IMR-90 (cell line): ENCODE data around the gene SH3BP2. TPM values are rescaled to one million over a fixed set of nuclear protein-coding genes. Genes with fewer than 3 reads are reported as not detected.

Experiments used
- ATAC-seq: fragments of 200-7000 bp; cut with Tn5 transposase; 2 replicates; pipeline ENCODE4 v1.9.1; 2020; ENCODE audit warnings: low read depth, mild to moderate bottlenecking, moderate library complexity
- BruUV-seq: library from RNA; stranded (reverse); fragments of 400-500 nt; replicated peaks from 2 replicates; lab custom pipeline; 2021; lab: Mats Ljungman, UMichigan
- CTCF ChIA-PET: fragments of 300-600 bp; formaldehyde crosslinking; extraction: SDS; loops from one replicate; lab custom pipeline; 2021; ENCODE audit warnings: antibody characterized with exemption; lab: Yijun Ruan, JAX
- POLR2A ChIA-PET: fragments of 300-600 bp; sonication (Branson Sonifier 250); formaldehyde crosslinking; loops from one replicate; lab custom pipeline; 2022; ENCODE audit warnings: antibody characterized with exemption; ENCODE audit not compliant: unreplicated experiment; lab: Charles Lee
- DNase-seq: peaks from one replicate; pipeline ENCODE4 v3.0.0; 2013
- H2AFZ ChIP-seq: replicated peaks from 2 replicates; pipeline ENCODE3; 2013; ENCODE audit warnings: low read length, mild to moderate bottlenecking; ENCODE audit not compliant: poor library complexity
- H2AK5ac ChIP-seq: 2 replicates; pipeline ENCODE4 v1.6.1; 2013; ENCODE audit warnings: low read depth, low read length, inconsistent platforms
- H2AK9ac ChIP-seq: replicated peaks from 2 replicates; pipeline ENCODE3; 2013; ENCODE audit warnings: mild to moderate bottlenecking, low read depth, low read length, moderate library complexity; ENCODE audit not compliant: poor library complexity
- H2BK120ac ChIP-seq: 2 replicates; pipeline ENCODE4 v1.6.1; 2013; ENCODE audit warnings: low read depth, low read length, inconsistent platforms
- H2BK15ac ChIP-seq: 3 replicates; pipeline ENCODE4 v1.6.1; 2013; ENCODE audit warnings: low read depth, low read length, inconsistent platforms
- H2BK20ac ChIP-seq: 2 replicates; pipeline ENCODE4 v1.6.1; 2013; ENCODE audit warnings: low read depth, mild to moderate bottlenecking, inconsistent platforms, low read length, moderate library complexity
- H2BK5ac ChIP-seq: 2 replicates; pipeline ENCODE4 v1.6.1; 2013; ENCODE audit warnings: mild to moderate bottlenecking, low read depth, low read length, inconsistent platforms; ENCODE audit not compliant: poor library complexity, severe bottlenecking
- H3K14ac ChIP-seq: replicated peaks from 2 replicates; pipeline ENCODE4 v1.6.1; 2013; ENCODE audit warnings: low read depth, low read length, inconsistent platforms
- H3K18ac ChIP-seq: 2 replicates; pipeline ENCODE4 v1.6.1; 2013; ENCODE audit warnings: low read depth, low read length, control low read depth
- H3K23ac ChIP-seq: 2 replicates; pipeline ENCODE4 v1.6.1; 2013; ENCODE audit warnings: low read depth, low read length, inconsistent platforms
- H3K27ac ChIP-seq: 2 replicates; pipeline ENCODE4 v1.5.1; 2013; ENCODE audit warnings: mild to moderate bottlenecking, control low read depth, low read length; ENCODE audit not compliant: insufficient read depth
- H3K27me3 ChIP-seq: 2 replicates; pipeline ENCODE4 v1.6.1; 2013; ENCODE audit warnings: low read length; ENCODE audit not compliant: control insufficient read depth, insufficient read depth
- H3K36me3 ChIP-seq: 2 replicates; pipeline ENCODE4 v1.6.1; 2013; ENCODE audit warnings: low read length, mixed read lengths; ENCODE audit not compliant: control insufficient read depth, insufficient read depth
- H3K4ac ChIP-seq: 2 replicates; pipeline ENCODE4 v1.6.1; 2013; ENCODE audit warnings: low read depth, low read length, inconsistent platforms
- H3K4me1 ChIP-seq: 2 replicates; pipeline ENCODE4 v1.6.1; 2013; ENCODE audit warnings: low read length, mixed read lengths; ENCODE audit not compliant: control insufficient read depth, insufficient read depth
- H3K4me2 ChIP-seq: 2 replicates; pipeline ENCODE4 v1.6.1; 2013; ENCODE audit warnings: low read depth, mild to moderate bottlenecking, control low read depth, low read length, moderate library complexity
- H3K4me3 ChIP-seq: 2 replicates; pipeline ENCODE4 v1.5.1; 2013; ENCODE audit warnings: low read depth, mild to moderate bottlenecking, control low read depth, low read length, moderate library complexity; ENCODE audit not compliant: insufficient read depth
- H3K56ac ChIP-seq: 2 replicates; pipeline ENCODE4 v1.6.1; 2013; ENCODE audit warnings: low read length, inconsistent platforms; ENCODE audit not compliant: insufficient read depth; ENCODE audit errors: extremely low read depth
- H3K79me1 ChIP-seq, 2 experiments: 2 replicates each; pipeline ENCODE4 v1.6.1; 2013; ENCODE audit warnings: low read length in 2 of 2, inconsistent platforms in 1 of 2, low read depth in 1 of 2
- H3K9ac ChIP-seq: 2 replicates; pipeline ENCODE4 v1.6.1; 2013; ENCODE audit warnings: low read depth, low read length, control low read depth
- H3K9me1 ChIP-seq: 2 replicates; pipeline ENCODE4 v1.6.1; 2013; ENCODE audit warnings: low read length, inconsistent platforms; ENCODE audit not compliant: insufficient read depth
- H3K9me3 ChIP-seq: 2 replicates; pipeline ENCODE4 v1.6.1; 2013; ENCODE audit warnings: low read length; ENCODE audit not compliant: control insufficient read depth, insufficient read depth
- H4K20me1 ChIP-seq: 2 replicates; pipeline ENCODE4 v1.6.1; 2013; ENCODE audit warnings: low read length, inconsistent platforms; ENCODE audit not compliant: insufficient read depth
- H4K5ac ChIP-seq: 2 replicates; pipeline ENCODE4 v1.6.1; 2013; ENCODE audit warnings: mild to moderate bottlenecking, low read depth, low read length, control low read depth
- H4K8ac ChIP-seq, 2 experiments: 2 replicates each; pipeline ENCODE4 v1.6.1; 2013; ENCODE audit warnings: low read depth in 2 of 2, low read length in 2 of 2, control low read depth in 1 of 2, inconsistent platforms in 1 of 2
- H4K91ac ChIP-seq: 2 replicates; pipeline ENCODE4 v1.6.1; 2013; ENCODE audit warnings: low read depth, low read length, inconsistent platforms; ENCODE audit not compliant: insufficient read depth
- BHLHE40 ChIP-seq: fragments of 150-350 bp; IDR thresholded peaks from 2 replicates; pipeline ENCODE4 v1.6.1; 2016; ENCODE audit warnings: mild to moderate bottlenecking, low read depth, low read length
- CEBPB ChIP-seq: IDR thresholded peaks from 2 replicates; pipeline ENCODE4 v1.6.1; 2012; ENCODE audit warnings: low read depth, low read length, improper control_type of control experiment
- MAFK ChIP-seq: IDR thresholded peaks from 2 replicates; pipeline ENCODE4 v1.6.1; 2012; ENCODE audit warnings: low read depth, low read length, improper control_type of control experiment
- NFE2L2 ChIP-seq: fragments of 150-350 bp; IDR thresholded peaks from 2 replicates; pipeline ENCODE4 v1.6.1; 2016; ENCODE audit warnings: low read depth, mild to moderate bottlenecking, low read length
- POLR2A ChIP-seq: IDR thresholded peaks from 2 replicates; pipeline ENCODE4 v1.6.1; 2012; ENCODE audit warnings: mild to moderate bottlenecking, low read depth, low read length
- RAD21 ChIP-seq: IDR thresholded peaks from 2 replicates; pipeline ENCODE4 v1.6.1; 2012; ENCODE audit warnings: low read length, improper control_type of control experiment
- RFX5 ChIP-seq: IDR thresholded peaks from 2 replicates; pipeline ENCODE4 v1.8.0; 2012; ENCODE audit warnings: low read depth, mild to moderate bottlenecking, low read length, moderate library complexity
- SMC3 ChIP-seq: fragments of 150-350 bp; IDR thresholded peaks from 2 replicates; pipeline ENCODE4 v1.6.1; 2016; ENCODE audit warnings: low read depth, mild to moderate bottlenecking, antibody characterized with exemption, low read length, moderate library complexity
- WGBS, 2 experiments: methylation state at CpG; one replicate each; pipeline versions ENCODE4 v1.1.5 to v1.1.7; 2013; ENCODE audit warnings: missing lambda C conversion rate in 2 of 2; ENCODE audit not compliant: insufficient read length in 1 of 2; ENCODE audit errors: extremely low coverage in 2 of 2; 5-methylcytosine and 5-hydroxymethylcytosine counted together
- dilution Hi-C: fragments of 300-500 bp; cut with HindIII; formaldehyde crosslinking; loops from one replicate; pipeline ENCODE4 v1.14.3; 2018; ENCODE audit warnings: low sequenced_read_pairs; ENCODE audit not compliant: unreplicated experiment
- in situ Hi-C: fragments of 300-500 bp; cut with MboI; formaldehyde crosslinking; loops from 3 replicates; pipeline ENCODE4 v1.14.3; 2019; ENCODE audit warnings: low sequenced_read_pairs, inconsistent platforms, mixed read lengths
- intact Hi-C: fragments of 100-400 bp; cut with micrococcal nuclease; formaldehyde crosslinking; loops from 2 replicates; pipeline ENCODE4 v1.10.0; 2022
- polyA plus RNA-seq, 3 experiments: library from polyadenylated mRNA; depleted of rRNA; stranded (reverse); fragments of >200 nt; gene quantifications; 2 replicates each; pipeline ENCODE4 v1.2.3, GENCODE V29; 2012; ENCODE audit warnings: low replicate concordance in 1 of 3
- total RNA-seq: library from RNA; depleted of rRNA; stranded (reverse); fragments of >200 nt; gene quantifications from 2 replicates; pipeline ENCODE4 v1.2.3, GENCODE V29; 2012
- TF ChIP-seq, protein P1 (sequence below): fragments of 150-350 bp; IDR thresholded peaks from 2 replicates; pipeline ENCODE4 v1.6.1; 2016; ENCODE audit warnings: low read depth, mild to moderate bottlenecking, low read length, moderate library complexity, borderline replicate concordance
- TF ChIP-seq, protein P2 (sequence below): fragments of 150-350 bp; IDR thresholded peaks from 2 replicates; pipeline ENCODE4 v1.6.1; 2017; ENCODE audit warnings: mild to moderate bottlenecking, antibody characterized with exemption, low read length, low read depth
- TF ChIP-seq, protein P3 (sequence below): conservative IDR thresholded peaks from 2 replicates; pipeline ENCODE4 v1.5.1; 2012; ENCODE audit warnings: mild to moderate bottlenecking, low read depth, low read length, improper control_type of control experiment

The SH3BP2 gene
- total and polyA plus RNA-seq, 2 of the 4 experiments (the other 2 are of a cell fraction): 9.0 to 37.2 TPM

DNA sequence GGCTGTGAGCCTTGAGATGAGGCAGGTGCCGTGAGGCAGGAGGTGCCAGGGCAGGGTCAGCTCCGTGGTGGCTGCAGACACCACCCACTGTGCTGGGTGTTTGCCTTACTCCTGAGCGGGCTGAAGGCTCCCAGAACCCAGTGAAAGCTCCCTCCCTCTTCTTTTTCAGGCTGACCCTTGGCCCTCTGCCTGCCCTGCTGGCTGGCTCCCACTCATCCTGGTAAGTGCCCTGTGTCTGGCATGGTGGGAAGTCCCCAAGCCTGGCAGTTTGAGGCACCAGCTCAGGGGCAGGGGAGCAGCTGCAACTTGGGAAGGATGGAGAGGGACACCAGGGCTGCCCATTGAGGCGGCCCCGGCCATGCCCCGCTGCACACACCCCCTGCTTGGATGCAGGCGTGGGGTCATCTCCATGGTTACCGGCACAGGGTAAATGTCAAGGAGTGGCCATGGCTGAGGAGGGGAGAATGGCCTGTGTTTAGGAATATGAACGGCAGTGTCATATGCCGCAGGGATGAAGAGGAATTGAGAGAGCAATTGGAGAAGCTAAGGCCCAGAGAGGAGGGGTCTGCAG, 16.8 kb downstream of the SH3BP2 start:
- DNase-seq (no peak), ATAC-seq (no peak)
- in situ Hi-C loops: no loop called here
- peak overlapping the region; percentile 61 for H2AK9ac ChIP-seq
- H3K4me2 ChIP-seq: no peak overlapping the region
- no peak overlapping the region for H3K23ac ChIP-seq
- no peak overlapping the region for H3K4ac ChIP-seq
- H3K36me3 ChIP-seq: no peaks in the 10 kb centered on the region; the same call in 1 of the 2 replicates
- no peak overlapping the region for H3K9ac ChIP-seq
- H3K14ac ChIP-seq: no peak overlapping the region
- no peaks in the 10 kb centered on the region for H3K27me3 ChIP-seq
- POLR2A ChIA-PET: interaction anchor here (0.7 kb wide), 1 partner anchor 9 kb away, joined by 3 read pairs; no protein-coding TSS in a partner anchor
- no peaks in the 10 kb centered on the region for H3K9me3 ChIP-seq
- H2AFZ ChIP-seq: no peak overlapping the region
- no peak overlapping the region for H2AK5ac ChIP-seq
- H4K91ac ChIP-seq: no peak overlapping the region
- H3K4me1 ChIP-seq: peaks cover 27% of the 10 kb centered on the region
- no peak overlapping the region for H2BK120ac ChIP-seq
- no TSS peak for BruUV-seq
- no CpG with 5 or more reads among the region's 10 CpGs for WGBS, 2 experiments
- peaks cover 0 to 64% of the 10 kb centered on the region in 2 experiments for H3K79me1 ChIP-seq
- H2BK5ac ChIP-seq: no peak overlapping the region
- H3K18ac ChIP-seq: no peak overlapping the region
- peaks cover 21% of the 10 kb centered on the region for H3K9me1 ChIP-seq
- H3K56ac ChIP-seq: no peak overlapping the region
- CTCF ChIA-PET: no interaction called here
- no peak overlapping the region for H3K4me3 ChIP-seq
- TF ChIP-seq POLR2A (no peak), MAFK (no peak), CEBPB (no peak), BHLHE40 (no peak), RAD21 (no peak), NFE2L2 (no peak), RFX5 (no peak), SMC3 (no peak)
- TF ChIP-seq, protein P1, sequence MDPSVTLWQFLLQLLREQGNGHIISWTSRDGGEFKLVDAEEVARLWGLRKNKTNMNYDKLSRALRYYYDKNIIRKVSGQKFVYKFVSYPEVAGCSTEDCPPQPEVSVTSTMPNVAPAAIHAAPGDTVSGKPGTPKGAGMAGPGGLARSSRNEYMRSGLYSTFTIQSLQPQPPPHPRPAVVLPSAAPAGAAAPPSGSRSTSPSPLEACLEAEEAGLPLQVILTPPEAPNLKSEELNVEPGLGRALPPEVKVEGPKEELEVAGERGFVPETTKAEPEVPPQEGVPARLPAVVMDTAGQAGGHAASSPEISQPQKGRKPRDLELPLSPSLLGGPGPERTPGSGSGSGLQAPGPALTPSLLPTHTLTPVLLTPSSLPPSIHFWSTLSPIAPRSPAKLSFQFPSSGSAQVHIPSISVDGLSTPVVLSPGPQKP: no peak
- TF ChIP-seq, protein P2, sequence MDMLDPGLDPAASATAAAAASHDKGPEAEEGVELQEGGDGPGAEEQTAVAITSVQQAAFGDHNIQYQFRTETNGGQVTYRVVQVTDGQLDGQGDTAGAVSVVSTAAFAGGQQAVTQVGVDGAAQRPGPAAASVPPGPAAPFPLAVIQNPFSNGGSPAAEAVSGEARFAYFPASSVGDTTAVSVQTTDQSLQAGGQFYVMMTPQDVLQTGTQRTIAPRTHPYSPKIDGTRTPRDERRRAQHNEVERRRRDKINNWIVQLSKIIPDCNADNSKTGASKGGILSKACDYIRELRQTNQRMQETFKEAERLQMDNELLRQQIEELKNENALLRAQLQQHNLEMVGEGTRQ: no peak
- TF ChIP-seq, protein P3, sequence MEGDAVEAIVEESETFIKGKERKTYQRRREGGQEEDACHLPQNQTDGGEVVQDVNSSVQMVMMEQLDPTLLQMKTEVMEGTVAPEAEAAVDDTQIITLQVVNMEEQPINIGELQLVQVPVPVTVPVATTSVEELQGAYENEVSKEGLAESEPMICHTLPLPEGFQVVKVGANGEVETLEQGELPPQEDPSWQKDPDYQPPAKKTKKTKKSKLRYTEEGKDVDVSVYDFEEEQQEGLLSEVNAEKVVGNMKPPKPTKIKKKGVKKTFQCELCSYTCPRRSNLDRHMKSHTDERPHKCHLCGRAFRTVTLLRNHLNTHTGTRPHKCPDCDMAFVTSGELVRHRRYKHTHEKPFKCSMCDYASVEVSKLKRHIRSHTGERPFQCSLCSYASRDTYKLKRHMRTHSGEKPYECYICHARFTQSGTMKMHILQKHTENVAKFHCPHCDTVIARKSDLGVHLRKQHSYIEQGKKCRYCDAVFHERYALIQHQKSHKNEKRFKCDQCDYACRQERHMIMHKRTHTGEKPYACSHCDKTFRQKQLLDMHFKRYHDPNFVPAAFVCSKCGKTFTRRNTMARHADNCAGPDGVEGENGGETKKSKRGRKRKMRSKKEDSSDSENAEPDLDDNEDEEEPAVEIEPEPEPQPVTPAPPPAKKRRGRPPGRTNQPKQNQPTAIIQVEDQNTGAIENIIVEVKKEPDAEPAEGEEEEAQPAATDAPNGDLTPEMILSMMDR: no peak
- no peak overlapping the region for H4K5ac ChIP-seq
- no peak overlapping the region for H2BK15ac ChIP-seq
- peaks cover 13% of the 10 kb centered on the region; the same call in 1 of the 2 replicates for H4K20me1 ChIP-seq
- intact Hi-C loops: no loop called here
- no peak overlapping the region for H2BK20ac ChIP-seq
- H4K8ac ChIP-seq: no peak overlapping the region
- dilution Hi-C loops: no loop called here
- H3K27ac ChIP-seq: no peak overlapping the region
